ENCODE measurements around the gene OPA1.

Gene OPA1

DNA sequence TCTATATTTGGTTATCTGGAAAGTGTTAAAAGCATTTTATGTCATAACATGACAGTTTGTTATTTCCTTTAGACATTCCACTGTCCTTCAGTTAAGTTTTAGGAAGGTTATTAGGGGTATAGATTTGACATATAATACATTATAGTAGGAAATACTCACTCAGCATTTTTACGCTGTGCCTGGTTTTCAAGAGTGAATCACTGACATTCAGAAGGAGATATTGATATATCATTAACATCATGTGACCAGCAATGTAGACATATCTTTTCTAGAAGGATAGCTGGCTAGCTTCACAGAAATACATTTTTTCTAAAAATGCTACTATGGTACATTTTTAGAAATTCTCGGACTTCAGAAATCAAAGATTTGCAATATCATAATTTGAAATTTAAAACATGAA, 57.6 kb downstream of the OPA1 start:
- TF ChIP-seq, protein P1, sequence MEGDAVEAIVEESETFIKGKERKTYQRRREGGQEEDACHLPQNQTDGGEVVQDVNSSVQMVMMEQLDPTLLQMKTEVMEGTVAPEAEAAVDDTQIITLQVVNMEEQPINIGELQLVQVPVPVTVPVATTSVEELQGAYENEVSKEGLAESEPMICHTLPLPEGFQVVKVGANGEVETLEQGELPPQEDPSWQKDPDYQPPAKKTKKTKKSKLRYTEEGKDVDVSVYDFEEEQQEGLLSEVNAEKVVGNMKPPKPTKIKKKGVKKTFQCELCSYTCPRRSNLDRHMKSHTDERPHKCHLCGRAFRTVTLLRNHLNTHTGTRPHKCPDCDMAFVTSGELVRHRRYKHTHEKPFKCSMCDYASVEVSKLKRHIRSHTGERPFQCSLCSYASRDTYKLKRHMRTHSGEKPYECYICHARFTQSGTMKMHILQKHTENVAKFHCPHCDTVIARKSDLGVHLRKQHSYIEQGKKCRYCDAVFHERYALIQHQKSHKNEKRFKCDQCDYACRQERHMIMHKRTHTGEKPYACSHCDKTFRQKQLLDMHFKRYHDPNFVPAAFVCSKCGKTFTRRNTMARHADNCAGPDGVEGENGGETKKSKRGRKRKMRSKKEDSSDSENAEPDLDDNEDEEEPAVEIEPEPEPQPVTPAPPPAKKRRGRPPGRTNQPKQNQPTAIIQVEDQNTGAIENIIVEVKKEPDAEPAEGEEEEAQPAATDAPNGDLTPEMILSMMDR (IDR thresholded peaks at IDR 0.05), result no peak
- Histone ChIP-seq H3K9ac (no peak overlapping the region), H3K36me3 (ENCODE audit: control insufficient read depth, insufficient read depth, low read length) (no peaks in the 10 kb centered on the region), H3K27ac (no peak overlapping the region), H3K4me1 (no peaks in the 10 kb centered on the region), H3K79me2 (no peaks in the 10 kb centered on the region), H2AFZ (no peak overlapping the region), H3K4me3 (ENCODE audit: low read depth, low read length) (no peak overlapping the region), H3K9me3 (ENCODE audit: control insufficient read depth, low read length) (no peaks in the 10 kb centered on the region), H3K27me3 (ENCODE audit: control insufficient read depth, insufficient read depth, low read length) (no peaks in the 10 kb centered on the region), H3K4me2 (ENCODE audit: low read length) (no peak overlapping the region)

DNA sequence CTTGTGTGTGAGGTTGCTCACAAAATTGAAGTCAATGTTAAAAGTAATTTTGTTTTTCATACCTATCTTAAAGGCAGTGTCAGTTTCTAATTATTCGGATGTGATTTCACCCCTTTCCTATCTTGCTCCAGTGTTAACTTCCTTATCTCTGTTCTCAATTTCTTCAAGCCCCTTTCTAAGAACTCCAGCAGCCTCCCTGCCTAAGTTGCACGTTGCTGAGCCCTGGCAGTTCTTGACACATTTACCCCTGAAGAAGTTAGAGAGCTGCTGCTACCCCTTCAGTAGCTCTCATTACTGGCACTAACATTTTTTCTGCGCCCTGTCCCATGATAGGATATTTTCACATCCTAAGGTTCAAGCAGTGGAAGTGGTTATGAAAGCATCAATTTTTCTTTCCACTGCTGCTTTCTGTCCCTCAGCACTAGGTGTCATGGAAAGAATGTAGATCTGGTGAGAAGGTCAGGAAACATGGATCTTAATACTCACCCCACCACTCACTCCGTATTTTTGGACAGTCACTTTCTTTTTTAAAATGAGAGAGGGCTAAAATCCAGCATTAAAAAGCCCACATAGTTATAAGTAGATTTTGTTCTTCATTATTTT, 62.9 kb downstream of the OPA1 start:
- Histone ChIP-seq H3K4me1 (no peaks in the 10 kb centered on the region), H3K4me3 (ENCODE audit: low read depth, low read length) (no peak overlapping the region), H3K36me3 (ENCODE audit: control insufficient read depth, insufficient read depth, low read length) (no peaks in the 10 kb centered on the region), H3K79me2 (no peaks in the 10 kb centered on the region), H3K27me3 (ENCODE audit: control insufficient read depth, insufficient read depth, low read length) (no peaks in the 10 kb centered on the region), H3K9me3 (ENCODE audit: control insufficient read depth, low read length) (no peaks in the 10 kb centered on the region), H2AFZ (no peak overlapping the region), H3K27ac (no peak overlapping the region), H3K9ac (no peak overlapping the region), H3K4me2 (ENCODE audit: low read length) (no peak overlapping the region)
- TF ChIP-seq, protein P1 (IDR thresholded peaks at IDR 0.05), result no peak

DNA sequence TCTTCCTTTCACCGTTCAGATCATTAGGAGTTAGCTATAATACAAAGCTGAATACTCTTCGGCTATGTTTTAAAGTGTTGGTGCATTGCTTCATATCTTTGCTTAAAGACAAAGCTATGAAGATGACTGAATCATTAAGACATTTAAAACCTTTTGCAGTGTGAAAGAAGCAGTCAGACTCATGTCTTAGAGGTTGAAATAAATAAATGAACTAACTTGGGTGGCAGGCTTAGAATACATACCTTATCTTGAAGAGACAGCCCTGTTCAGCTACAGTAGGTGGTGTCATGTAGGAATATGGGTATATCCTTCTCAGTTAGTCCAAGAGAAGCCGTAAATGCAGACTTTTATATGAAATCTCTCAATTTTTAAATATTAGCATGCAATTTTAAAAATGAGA, 63.4 kb downstream of the OPA1 start:
- H3K79me2 ChIP-seq, result no peaks in the 10 kb centered on the region
- no peaks in the 10 kb centered on the region for H3K36me3 ChIP-seq (ENCODE audit: control insufficient read depth, insufficient read depth, low read length)
- no peak overlapping the region for H3K27ac ChIP-seq
- no peak overlapping the region for H3K4me3 ChIP-seq (ENCODE audit: low read depth, low read length)
- no peaks in the 10 kb centered on the region for H3K4me1 ChIP-seq
- no peaks in the 10 kb centered on the region for H3K27me3 ChIP-seq (ENCODE audit: control insufficient read depth, insufficient read depth, low read length)
- H2AFZ ChIP-seq, result no peak overlapping the region
- TF ChIP-seq, protein P1 (IDR thresholded peaks at IDR 0.05), result no peak
- H3K9ac ChIP-seq, result no peak overlapping the region
- no peak overlapping the region for H3K4me2 ChIP-seq (ENCODE audit: low read length)
- no peaks in the 10 kb centered on the region for H3K9me3 ChIP-seq (ENCODE audit: control insufficient read depth, low read length)

DNA sequence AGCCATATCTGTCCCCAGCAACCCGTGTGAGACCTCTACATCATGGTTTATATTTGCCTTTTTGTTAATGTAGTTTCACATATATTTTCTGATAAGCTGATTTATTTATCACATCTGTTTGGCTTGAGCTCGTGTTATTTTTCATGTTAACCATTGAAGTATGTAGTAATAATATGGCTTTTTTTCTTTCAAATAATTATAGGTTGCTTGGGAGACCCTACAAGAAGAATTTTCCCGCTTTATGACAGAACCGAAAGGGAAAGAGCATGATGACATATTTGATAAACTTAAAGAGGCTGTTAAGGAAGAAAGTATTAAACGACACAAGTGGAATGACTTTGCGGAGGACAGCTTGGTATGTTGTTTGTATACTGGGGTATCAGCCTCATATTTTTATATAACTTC, 63.9 kb downstream of the OPA1 start:
- TF ChIP-seq, protein P1 (IDR thresholded peaks at IDR 0.05), result no peak
- Histone ChIP-seq H3K9me3 (ENCODE audit: control insufficient read depth, low read length) (no peaks in the 10 kb centered on the region), H3K4me3 (ENCODE audit: low read depth, low read length) (no peak overlapping the region), H3K27me3 (ENCODE audit: control insufficient read depth, insufficient read depth, low read length) (no peaks in the 10 kb centered on the region), H3K9ac (no peak overlapping the region), H2AFZ (no peak overlapping the region), H3K79me2 (no peaks in the 10 kb centered on the region), H3K36me3 (ENCODE audit: control insufficient read depth, insufficient read depth, low read length) (no peaks in the 10 kb centered on the region), H3K4me1 (no peaks in the 10 kb centered on the region), H3K27ac (no peak overlapping the region), H3K4me2 (ENCODE audit: low read length) (no peak overlapping the region)

DNA sequence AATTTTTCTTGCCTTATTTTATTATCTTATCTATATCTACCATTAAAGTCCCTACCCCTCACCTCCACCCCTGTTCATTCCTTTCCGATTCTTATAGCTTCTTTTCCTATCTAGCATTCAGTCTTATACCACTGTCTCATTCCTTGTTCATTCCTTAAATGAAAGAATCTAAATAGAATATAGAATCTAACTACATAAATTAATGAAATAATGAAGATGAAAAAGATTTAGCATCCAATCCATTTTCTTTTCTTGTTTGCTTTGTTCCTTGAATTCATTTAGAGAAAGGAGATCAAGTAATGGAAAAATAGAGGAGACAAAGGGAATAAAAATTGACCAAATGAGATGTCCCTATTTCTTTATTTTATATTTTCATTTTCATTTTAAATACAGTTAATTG, 67.2 kb downstream of the OPA1 start:
- no peaks in the 10 kb centered on the region for H3K4me1 ChIP-seq
- no peaks in the 10 kb centered on the region for H3K79me2 ChIP-seq
- no peak overlapping the region for H3K4me3 ChIP-seq (ENCODE audit: low read depth, low read length)
- H3K9ac ChIP-seq, result no peak overlapping the region
- no peak overlapping the region for H3K27ac ChIP-seq
- no peaks in the 10 kb centered on the region for H3K9me3 ChIP-seq (ENCODE audit: control insufficient read depth, low read length)
- no peaks in the 10 kb centered on the region for H3K27me3 ChIP-seq (ENCODE audit: control insufficient read depth, insufficient read depth, low read length)
- TF ChIP-seq, protein P1 (IDR thresholded peaks at IDR 0.05), result no peak
- no peak overlapping the region for H2AFZ ChIP-seq
- no peak overlapping the region for H3K4me2 ChIP-seq (ENCODE audit: low read length)
- H3K36me3 ChIP-seq (ENCODE audit: control insufficient read depth, insufficient read depth, low read length), result no peaks in the 10 kb centered on the region
